K562 (cell line): ENCODE results near the gene TOM1L1. TPM values are rescaled to one million over a fixed set of nuclear protein-coding genes. Genes with fewer than 3 reads are reported as not detected.

Experiments used
- CREB5 ChIP-seq: fragments of 250-450 bp; sonication (Bioruptor Pico); IDR thresholded peaks from 2 replicates; pipeline ENCODE4 v1.5.0; 2020; ENCODE audit warnings: mild to moderate bottlenecking
- E2F3 ChIP-seq: fragments of 250-450 bp; sonication (Bioruptor Pico); IDR thresholded peaks from 2 replicates; pipeline ENCODE4 v1.4.0; 2020; ENCODE audit warnings: mild to moderate bottlenecking
- GTF2B ChIP-seq: IDR thresholded peaks from 2 replicates; pipeline ENCODE4 v1.6.1; 2011; ENCODE audit not compliant: insufficient read length; ENCODE audit errors: extremely low read depth
- HDAC8 ChIP-seq: fragments of 450-650 bp; IDR thresholded peaks from 2 replicates; pipeline ENCODE4 v1.6.1; 2016; ENCODE audit warnings: mild to moderate bottlenecking, missing genetic modification characterization, moderate library complexity, missing compliant biosample characterization
- ID3 ChIP-seq, 2 experiments: fragments of 250-450 bp in 1 of 2; fragments of 450-650 bp in 1 of 2; sonication (Bioruptor Pico) in 1 of 2; IDR thresholded peaks; 2 replicates each; pipeline versions ENCODE4 v1.6.1 to v1.8.0; 2016 to 2021; ENCODE audit warnings: mild to moderate bottlenecking in 2 of 2, moderate library complexity in 2 of 2, missing compliant biosample characterization in 1 of 2, missing genetic modification characterization in 1 of 2
- KDM5B ChIP-seq: fragments of 200-600 bp; sonication (generic); IDR thresholded peaks from 2 replicates; pipeline ENCODE4 v1.6.1; 2012; ENCODE audit warnings: low read depth, mild to moderate bottlenecking, moderate library complexity, low read length, control low read depth, inconsistent platforms; ENCODE audit not compliant: insufficient replicate concordance
- NR2C1 ChIP-seq, 2 experiments: fragments of 450-650 bp; IDR thresholded peaks; 2 replicates each; pipeline ENCODE4 v1.6.1; 2017; ENCODE audit warnings: mild to moderate bottlenecking in 2 of 2, antibody characterized with exemption in 1 of 2, inconsistent platforms in 1 of 2, missing compliant biosample characterization in 1 of 2, missing genetic modification characterization in 1 of 2
- RBFOX2 ChIP-seq: fragments of 200-400 bp; formaldehyde crosslinking; IDR thresholded peaks from 2 replicates; pipeline ENCODE4 v1.6.1; 2017; ENCODE audit warnings: low read depth, mild to moderate bottlenecking, low read length, moderate library complexity
- SIN3A ChIP-seq, 2 experiments: fragments of 150-350 bp in 1 of 2; IDR thresholded peaks; 2 replicates each; pipeline ENCODE4 v1.6.1; 2011 to 2016; ENCODE audit warnings: borderline replicate concordance in 2 of 2, low read depth in 2 of 2, low read length in 2 of 2, mild to moderate bottlenecking in 2 of 2, moderate library complexity in 2 of 2; ENCODE audit not compliant: control insufficient read depth in 1 of 2
- SIX5 ChIP-seq, 2 experiments: IDR thresholded peaks; 2 replicates each; pipeline ENCODE4 v1.6.1; 2011; ENCODE audit warnings: low read length in 2 of 2, borderline replicate concordance in 1 of 2, low read depth in 1 of 2, mild to moderate bottlenecking in 1 of 2, moderate library complexity in 1 of 2; ENCODE audit not compliant: insufficient read depth in 1 of 2
- SMARCE1 ChIP-seq: fragments of 450-650 bp; IDR thresholded peaks from 2 replicates; pipeline ENCODE4 v1.7.1; 2016; ENCODE audit warnings: mild to moderate bottlenecking
- ZNF212 ChIP-seq: fragments of 450-650 bp; formaldehyde crosslinking; IDR thresholded peaks from 2 replicates; pipeline ENCODE4 v1.4.0; 2020; ENCODE audit warnings: mild to moderate bottlenecking
- ZNF644 ChIP-seq: fragments of 200-800 bp; sonication (Bioruptor generic); IDR thresholded peaks from 2 replicates; pipeline ENCODE4 v1.6.1; 2016; ENCODE audit warnings: low read depth, missing genetic modification characterization, missing compliant biosample characterization
- polyA plus RNA-seq, 8 experiments: library from polyadenylated mRNA; depleted of rRNA in 4 of 8; stranded (reverse) in 5 of 8; unstranded in 3 of 8; fragments of >200 nt; fragmentation: Nextera tagmentation in 2 of 8; fragmentation: Illumina TruSeq in 1 of 8; extraction: Ambion mirVana in 2 of 8; extraction: Trizol in 1 of 8; gene quantifications; 2 replicates each; pipeline versions ENCODE4 v1.2.1 to v1.2.3, GENCODE V29; 2011 to 2014; ENCODE audit warnings: inconsistent platforms in 1 of 8, missing spikeins in 1 of 8
- total RNA-seq, 7 experiments: library from RNA; depleted of rRNA in 6 of 7; stranded (reverse); fragments of >200 nt in 6 of 7; fragmentation: Illumina TruSeq in 2 of 7; extraction: Trizol in 2 of 7; gene quantifications; 2 replicates each; pipeline versions ENCODE4 v1.2.1 to v1.2.3, GENCODE V29; 2011 to 2021; ENCODE audit warnings: low replicate concordance in 1 of 7
- TF ChIP-seq, protein P1 (sequence below): IDR thresholded peaks from 3 replicates; pipeline ENCODE4 v1.6.1; 2011; ENCODE audit warnings: borderline replicate concordance, mild to moderate bottlenecking, moderate library complexity; ENCODE audit not compliant: insufficient read length; ENCODE audit errors: extremely low read depth
- TF ChIP-seq, protein P2 (sequence below), 2 experiments: IDR thresholded peaks in 1 of 2; conservative IDR thresholded peaks in 1 of 2; 2 replicates each; pipeline ENCODE4 v1.6.1; 2016; ENCODE audit warnings: low read depth in 2 of 2, mild to moderate bottlenecking in 1 of 2, missing compliant biosample characterization in 1 of 2, missing genetic modification characterization in 1 of 2, moderate library complexity in 1 of 2

TOM1L1 gene
- total and polyA plus RNA-seq, 9 of the 15 experiments (the other 6 are each of a cell fraction or from before 2014, with no cell fraction given), result 21.3 to 74.3 (median 31.0) TPM

DNA sequence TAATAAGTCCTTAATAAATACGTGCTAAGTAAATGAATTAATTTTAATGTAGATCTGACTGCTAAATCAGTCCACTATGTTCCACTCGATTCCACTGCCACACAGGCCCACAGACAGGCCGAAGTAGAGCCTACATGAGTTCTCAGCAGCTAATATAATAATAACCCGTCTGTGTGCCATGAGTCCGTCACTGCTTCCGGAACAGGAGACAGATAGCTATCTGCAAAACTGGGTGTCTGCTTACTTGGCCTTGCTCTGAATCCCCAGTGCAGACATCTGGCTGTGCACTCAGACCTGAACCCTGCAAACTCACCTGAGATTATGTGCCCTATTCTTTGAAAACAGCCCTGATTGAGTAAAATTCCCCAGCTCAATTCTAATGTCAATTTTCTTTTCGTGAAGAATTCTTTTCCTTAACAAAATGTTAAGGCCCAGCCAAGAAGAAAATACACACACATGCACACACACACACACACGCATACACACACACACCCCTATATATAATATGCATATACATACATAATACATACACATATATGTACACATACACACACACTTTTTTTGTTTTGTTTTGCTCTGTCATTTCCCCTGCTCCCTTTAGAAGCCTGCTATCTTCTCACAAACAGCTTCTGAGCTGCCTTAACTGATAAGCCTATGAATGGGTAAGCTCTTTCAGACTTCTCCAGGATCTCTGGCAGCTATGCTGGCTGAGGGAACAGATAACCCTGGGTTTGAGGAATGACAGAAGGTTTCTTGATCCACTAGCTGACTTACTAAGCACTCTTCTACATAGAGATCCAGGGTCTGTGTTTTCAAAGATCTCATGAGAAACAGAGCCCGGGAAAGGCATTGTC, 39.8 kb upstream of the TOM1L1 start (continued):
- no peak for TF ChIP-seq ZNF212 (CRISPR knock-in tag)
- TF ChIP-seq NR2C1 (IDR thresholded peaks at IDR 0.05), result no peak
- TF ChIP-seq NR2C1 (tag; IDR thresholded peaks at IDR 0.05), result no peak
- TF ChIP-seq SIX5 (IDR thresholded peaks at IDR 0.05; ENCODE audit: borderline replicate concordance in 1 of 2, insufficient read depth in 1 of 2, low read depth in 1 of 2, low read length in 2 of 2), result no peak
- no peak for TF ChIP-seq SIN3A (IDR thresholded peaks at IDR 0.05; ENCODE audit: borderline replicate concordance in 2 of 2, control insufficient read depth in 1 of 2, low read depth in 2 of 2, low read length in 2 of 2)
- peak; percentile 25; the same call in 1 of the 2 replicates for TF ChIP-seq RBFOX2
- TF ChIP-seq E2F3 (CRISPR knock-in tag), result no peak
- TF ChIP-seq HDAC8 (tag), result no peak
- no peak for TF ChIP-seq ID3 (CRISPR knock-in tag; IDR thresholded peaks at IDR 0.05)
- TF ChIP-seq ID3 (tag; IDR thresholded peaks at IDR 0.05), result no peak
- TF ChIP-seq KDM5B, result no peak
- peak; percentile 98 for TF ChIP-seq SMARCE1
- TF ChIP-seq, protein P1, sequence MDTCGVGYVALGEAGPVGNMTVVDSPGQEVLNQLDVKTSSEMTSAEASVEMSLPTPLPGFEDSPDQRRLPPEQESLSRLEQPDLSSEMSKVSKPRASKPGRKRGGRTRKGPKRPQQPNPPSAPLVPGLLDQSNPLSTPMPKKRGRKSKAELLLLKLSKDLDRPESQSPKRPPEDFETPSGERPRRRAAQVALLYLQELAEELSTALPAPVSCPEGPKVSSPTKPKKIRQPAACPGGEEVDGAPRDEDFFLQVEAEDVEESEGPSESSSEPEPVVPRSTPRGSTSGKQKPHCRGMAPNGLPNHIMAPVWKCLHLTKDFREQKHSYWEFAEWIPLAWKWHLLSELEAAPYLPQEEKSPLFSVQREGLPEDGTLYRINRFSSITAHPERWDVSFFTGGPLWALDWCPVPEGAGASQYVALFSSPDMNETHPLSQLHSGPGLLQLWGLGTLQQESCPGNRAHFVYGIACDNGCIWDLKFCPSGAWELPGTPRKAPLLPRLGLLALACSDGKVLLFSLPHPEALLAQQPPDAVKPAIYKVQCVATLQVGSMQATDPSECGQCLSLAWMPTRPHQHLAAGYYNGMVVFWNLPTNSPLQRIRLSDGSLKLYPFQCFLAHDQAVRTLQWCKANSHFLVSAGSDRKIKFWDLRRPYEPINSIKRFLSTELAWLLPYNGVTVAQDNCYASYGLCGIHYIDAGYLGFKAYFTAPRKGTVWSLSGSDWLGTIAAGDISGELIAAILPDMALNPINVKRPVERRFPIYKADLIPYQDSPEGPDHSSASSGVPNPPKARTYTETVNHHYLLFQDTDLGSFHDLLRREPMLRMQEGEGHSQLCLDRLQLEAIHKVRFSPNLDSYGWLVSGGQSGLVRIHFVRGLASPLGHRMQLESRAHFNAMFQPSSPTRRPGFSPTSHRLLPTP, result no peak
- TF ChIP-seq CREB5, result no peak
- TF ChIP-seq, protein P2, sequence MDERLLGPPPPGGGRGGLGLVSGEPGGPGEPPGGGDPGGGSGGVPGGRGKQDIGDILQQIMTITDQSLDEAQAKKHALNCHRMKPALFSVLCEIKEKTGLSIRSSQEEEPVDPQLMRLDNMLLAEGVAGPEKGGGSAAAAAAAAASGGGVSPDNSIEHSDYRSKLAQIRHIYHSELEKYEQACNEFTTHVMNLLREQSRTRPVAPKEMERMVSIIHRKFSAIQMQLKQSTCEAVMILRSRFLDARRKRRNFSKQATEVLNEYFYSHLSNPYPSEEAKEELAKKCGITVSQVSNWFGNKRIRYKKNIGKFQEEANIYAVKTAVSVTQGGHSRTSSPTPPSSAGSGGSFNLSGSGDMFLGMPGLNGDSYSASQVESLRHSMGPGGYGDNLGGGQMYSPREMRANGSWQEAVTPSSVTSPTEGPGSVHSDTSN (CRISPR knock-in tag; IDR thresholded peaks at IDR 0.05; ENCODE audit: low read depth), result no peak
- TF ChIP-seq, protein P2 (tag; conservative IDR thresholded peaks at IDR 0.05; ENCODE audit: low read depth), result peak; percentile 70
- TF ChIP-seq ZNF644 (tag), result peak; percentile 96
- TF ChIP-seq GTF2B, result no peak
